Liver (tissue), 9 donors: ENCODE results near the gene COL15A1. TPM values are rescaled to one million over a fixed set of nuclear protein-coding genes. Genes with fewer than 3 reads are reported as not detected.

Source experiments
- DNase-seq: peaks from one replicate; pipeline ENCODE4 v3.0.0-alpha.2; 2017; ENCODE audit warnings: low spot score
- H3K27ac ChIP-seq, 2 donors: one replicate each; pipeline ENCODE4 v1.7.0; 2013; ENCODE audit warnings: inconsistent platforms in 2 of 2, low read length in 2 of 2, control low read depth in 1 of 2, low read depth in 1 of 2, mild to moderate bottlenecking in 1 of 2
- H3K27me3 ChIP-seq, 4 donors: one replicate each; pipeline versions ENCODE4 v1.6.1 to v1.7.0; 2013; ENCODE audit warnings: low read length in 3 of 4, inconsistent platforms in 1 of 4, mild to moderate bottlenecking in 1 of 4, moderate library complexity in 1 of 4; ENCODE audit not compliant: control insufficient read depth in 4 of 4, insufficient read depth in 4 of 4
- H3K36me3 ChIP-seq, 4 donors: one replicate each; pipeline versions ENCODE4 v1.6.1 to v1.7.0; 2013; ENCODE audit warnings: low read length in 3 of 4, mild to moderate bottlenecking in 3 of 4, low read depth in 1 of 4, moderate library complexity in 1 of 4; ENCODE audit not compliant: control insufficient read depth in 4 of 4, insufficient read depth in 3 of 4
- H3K4me1 ChIP-seq, 4 donors: one replicate each; pipeline versions ENCODE4 v1.6.1 to v1.7.0; 2013; ENCODE audit warnings: low read length in 3 of 4, mild to moderate bottlenecking in 3 of 4, moderate library complexity in 1 of 4; ENCODE audit not compliant: control insufficient read depth in 4 of 4, insufficient read depth in 4 of 4
- H3K4me3 ChIP-seq, 3 donors: one replicate each; pipeline versions ENCODE4 v1.6.1 to v1.7.0; 2013; ENCODE audit warnings: low read length in 3 of 3, control low read depth in 1 of 3, low read depth in 1 of 3, mild to moderate bottlenecking in 1 of 3
- H3K9ac ChIP-seq, 2 donors: one replicate each; pipeline ENCODE4 v1.7.0; 2013; ENCODE audit warnings: low read length in 2 of 2, mild to moderate bottlenecking in 2 of 2, moderate library complexity in 2 of 2, control low read depth in 1 of 2, low read depth in 1 of 2
- H3K9me3 ChIP-seq, 4 donors: one replicate each; pipeline versions ENCODE4 v1.6.1 to v1.7.0; 2013; ENCODE audit warnings: low read length in 3 of 4; ENCODE audit not compliant: control insufficient read depth in 4 of 4
- EGR1 ChIP-seq, 2 donors: IDR thresholded peaks; 2 replicates each; pipeline ENCODE4 v1.6.1; 2016 to 2018; ENCODE audit warnings: antibody characterized with exemption in 2 of 2, low read depth in 2 of 2
- FOXA1 ChIP-seq: IDR thresholded peaks from 2 replicates; pipeline ENCODE4 v1.6.1; 2016; ENCODE audit warnings: antibody characterized with exemption
- FOXA2 ChIP-seq: IDR thresholded peaks from 2 replicates; pipeline ENCODE4 v1.6.1; 2016; ENCODE audit warnings: antibody characterized with exemption
- GABPA ChIP-seq, 2 donors: IDR thresholded peaks in 1 of 2; conservative IDR thresholded peaks in 1 of 2; 2 replicates each; pipeline ENCODE4 v1.6.1; 2016; ENCODE audit warnings: antibody characterized with exemption in 2 of 2, mild to moderate bottlenecking in 1 of 2, moderate library complexity in 1 of 2
- HNF4A ChIP-seq, 2 donors: conservative IDR thresholded peaks; 2 replicates each; pipeline ENCODE4 v1.6.1; 2016; ENCODE audit warnings: antibody characterized with exemption in 2 of 2, mild to moderate bottlenecking in 2 of 2
- HNF4G ChIP-seq: IDR thresholded peaks from 2 replicates; pipeline ENCODE4 v1.6.1; 2016; ENCODE audit warnings: antibody characterized with exemption
- JUND ChIP-seq, 2 donors: IDR thresholded peaks; 2 replicates each; pipeline ENCODE4 v1.6.1; 2016; ENCODE audit warnings: antibody characterized with exemption in 2 of 2
- NR2F2 ChIP-seq: IDR thresholded peaks from 2 replicates; pipeline ENCODE4 v1.6.1; 2016; ENCODE audit warnings: antibody characterized with exemption
- RAD21 ChIP-seq, 2 donors: IDR thresholded peaks; 2 replicates each; pipeline ENCODE4 v1.6.1; 2016; ENCODE audit warnings: antibody characterized with exemption in 2 of 2, mild to moderate bottlenecking in 2 of 2
- REST ChIP-seq: IDR thresholded peaks from 2 replicates; pipeline ENCODE4 v1.6.1; 2016; ENCODE audit warnings: antibody characterized with exemption, mild to moderate bottlenecking
- RXRA ChIP-seq, 2 donors: IDR thresholded peaks; 2 replicates each; pipeline ENCODE4 v1.6.1; 2017 to 2018; ENCODE audit warnings: antibody characterized with exemption in 2 of 2, mild to moderate bottlenecking in 1 of 2
- SP1 ChIP-seq: IDR thresholded peaks from 2 replicates; pipeline ENCODE4 v1.6.1; 2018; ENCODE audit warnings: antibody characterized with exemption, mild to moderate bottlenecking
- TAF1 ChIP-seq: conservative IDR thresholded peaks from 2 replicates; pipeline ENCODE4 v1.6.1; 2016; ENCODE audit warnings: antibody characterized with exemption, mild to moderate bottlenecking
- YY1 ChIP-seq: IDR thresholded peaks from 2 replicates; pipeline ENCODE4 v1.6.1; 2016; ENCODE audit warnings: antibody characterized with exemption, mild to moderate bottlenecking
- WGBS: extraction: QIAGEN DNeasy Blood & Tissue Kit; methylation state at CpG from one replicate; pipeline ENCODE4 v1.1.7; 2013; 5-methylcytosine and 5-hydroxymethylcytosine counted together
- polyA plus RNA-seq, 2 donors: library from polyadenylated mRNA; stranded (reverse) in 1 of 2; unstranded in 1 of 2; fragments of 200-250 nt in 1 of 2; fragments of >200 nt in 1 of 2; fragmentation: Nextera tagmentation in 1 of 2; extraction: Ambion mirVana in 1 of 2; gene quantifications; one replicate each; pipeline versions ENCODE4 v1.2.1 to v1.2.3, GENCODE V29; 2013 to 2015
- total RNA-seq, 2 donors: library from RNA; depleted of rRNA; stranded (reverse); fragments of >200 nt; gene quantifications; one replicate each; pipeline ENCODE4 v1.2.3, GENCODE V29; 2014
- TF ChIP-seq, protein P1 (sequence below): IDR thresholded peaks from 2 replicates; pipeline ENCODE4 v1.6.1; 2016; ENCODE audit warnings: antibody characterized with exemption
- TF ChIP-seq, protein P2 (sequence below): IDR thresholded peaks from 2 replicates; pipeline ENCODE4 v1.6.1; 2016; ENCODE audit warnings: antibody characterized with exemption
- TF ChIP-seq, protein P3 (sequence below): IDR thresholded peaks from 2 replicates; pipeline ENCODE4 v1.6.1; 2016; ENCODE audit warnings: antibody characterized with exemption
- TF ChIP-seq, protein P4 (sequence below): fragments of 150-350 bp; IDR thresholded peaks from 2 replicates; pipeline ENCODE4 v1.5.1; 2017; ENCODE audit warnings: improper control_type of control experiment, low read depth, low read length; ENCODE audit not compliant: missing input control
- donor health status: healthy.
- donor health status: healthy.
- donor health status: healthy.
- donor health status: healthy.
- donor health status: healthy.

COL15A1 gene
- total and polyA plus RNA-seq, 4 donors = 0.10 to 0.42 (median 0.24) TPM

GRCh38 chr9:98970532-98971041, 26.9 kb downstream of the COL15A1 start:
- H3K9me3 ChIP-seq = no peaks in the 10 kb centered on the region
- no peak for DNase-seq
- TF ChIP-seq RAD21 (IDR thresholded peaks at IDR 0.05) (no peak), NR2F2 (no peak), HNF4A (conservative IDR thresholded peaks at IDR 0.05) (no peak), EGR1 (IDR thresholded peaks at IDR 0.05; ENCODE audit: low read depth in 2 of 2) (no peak)
- TF ChIP-seq, protein P1, sequence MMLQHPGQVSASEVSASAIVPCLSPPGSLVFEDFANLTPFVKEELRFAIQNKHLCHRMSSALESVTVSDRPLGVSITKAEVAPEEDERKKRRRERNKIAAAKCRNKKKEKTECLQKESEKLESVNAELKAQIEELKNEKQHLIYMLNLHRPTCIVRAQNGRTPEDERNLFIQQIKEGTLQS = no peak
- TF ChIP-seq, protein P2, sequence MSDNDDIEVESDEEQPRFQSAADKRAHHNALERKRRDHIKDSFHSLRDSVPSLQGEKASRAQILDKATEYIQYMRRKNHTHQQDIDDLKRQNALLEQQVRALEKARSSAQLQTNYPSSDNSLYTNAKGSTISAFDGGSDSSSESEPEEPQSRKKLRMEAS = no peak
- H3K27me3 ChIP-seq = no peaks in the 10 kb centered on the region
- 93% methylated on average over 7 of the region's 7 CpGs for WGBS
- peaks cover 0 to 8% (median 4%) of the 10 kb centered on the region in 4 donors for H3K4me1 ChIP-seq
- no peaks in the 10 kb centered on the region for H3K36me3 ChIP-seq
- no peak overlapping the region for H3K9ac ChIP-seq
- H3K27ac ChIP-seq = no peak overlapping the region
- H3K4me3 ChIP-seq = no peak overlapping the region

DNA sequence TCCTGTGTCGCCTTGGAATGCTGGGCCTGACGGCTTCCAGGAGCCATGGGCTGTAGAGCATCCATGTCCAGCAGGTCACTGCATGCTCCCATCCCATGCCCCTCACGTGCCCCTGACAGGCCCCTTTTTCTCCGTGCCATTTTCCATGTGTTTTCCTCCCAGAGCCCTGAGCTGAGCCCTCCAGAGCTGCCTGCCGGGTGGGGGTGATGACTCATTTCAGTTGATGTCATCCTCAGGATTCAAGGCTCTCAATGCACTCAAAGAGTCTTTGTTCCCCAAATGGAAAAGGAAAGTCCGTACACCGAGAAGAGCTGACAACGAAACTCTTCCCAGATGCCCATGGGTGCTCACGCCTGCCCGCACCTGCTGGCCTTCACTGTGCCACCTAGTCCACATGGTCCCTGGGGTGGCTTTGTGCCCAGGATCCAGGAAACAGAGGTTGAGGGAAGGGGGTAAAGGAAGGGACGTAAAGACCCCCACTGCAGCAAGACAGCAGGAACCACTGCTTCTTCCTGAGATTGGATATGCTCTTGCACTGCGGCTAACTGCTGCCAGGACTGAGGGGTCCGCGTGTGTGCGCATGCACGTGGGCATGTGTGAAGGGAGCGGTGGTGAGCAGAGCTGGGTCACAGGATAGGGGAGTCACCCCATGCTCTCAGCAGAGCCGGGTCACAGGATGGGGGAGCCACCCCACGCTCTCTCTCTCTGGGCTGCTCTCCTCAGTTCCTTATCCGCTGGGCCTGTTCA, 27.6 kb downstream of the COL15A1 start:
- Histone ChIP-seq H3K27ac (no peak overlapping the region), H3K9ac (no peak overlapping the region), H3K27me3 (no peaks in the 10 kb centered on the region), H3K9me3 (no peaks in the 10 kb centered on the region), H3K4me1 (peaks cover 0 to 8% (median 4%) of the 10 kb centered on the region in 4 donors), H3K36me3 (no peaks in the 10 kb centered on the region), H3K4me3 (no peak overlapping the region)
- no peak for DNase-seq
- no peak for TF ChIP-seq TAF1
- no peak for TF ChIP-seq EGR1 (IDR thresholded peaks at IDR 0.05; ENCODE audit: low read depth in 2 of 2)
- no peak for TF ChIP-seq RXRA (IDR thresholded peaks at IDR 0.05)
- no peak for TF ChIP-seq RAD21 (IDR thresholded peaks at IDR 0.05)
- TF ChIP-seq SP1 = no peak
- TF ChIP-seq, protein P2 = no peak
- TF ChIP-seq, protein P1 = no peak
- TF ChIP-seq JUND (IDR thresholded peaks at IDR 0.05) = no peak
- TF ChIP-seq HNF4A (conservative IDR thresholded peaks at IDR 0.05) = no peak
- no peak for TF ChIP-seq FOXA2
- no peak for TF ChIP-seq YY1
- no peak for TF ChIP-seq NR2F2
- TF ChIP-seq, protein P3, sequence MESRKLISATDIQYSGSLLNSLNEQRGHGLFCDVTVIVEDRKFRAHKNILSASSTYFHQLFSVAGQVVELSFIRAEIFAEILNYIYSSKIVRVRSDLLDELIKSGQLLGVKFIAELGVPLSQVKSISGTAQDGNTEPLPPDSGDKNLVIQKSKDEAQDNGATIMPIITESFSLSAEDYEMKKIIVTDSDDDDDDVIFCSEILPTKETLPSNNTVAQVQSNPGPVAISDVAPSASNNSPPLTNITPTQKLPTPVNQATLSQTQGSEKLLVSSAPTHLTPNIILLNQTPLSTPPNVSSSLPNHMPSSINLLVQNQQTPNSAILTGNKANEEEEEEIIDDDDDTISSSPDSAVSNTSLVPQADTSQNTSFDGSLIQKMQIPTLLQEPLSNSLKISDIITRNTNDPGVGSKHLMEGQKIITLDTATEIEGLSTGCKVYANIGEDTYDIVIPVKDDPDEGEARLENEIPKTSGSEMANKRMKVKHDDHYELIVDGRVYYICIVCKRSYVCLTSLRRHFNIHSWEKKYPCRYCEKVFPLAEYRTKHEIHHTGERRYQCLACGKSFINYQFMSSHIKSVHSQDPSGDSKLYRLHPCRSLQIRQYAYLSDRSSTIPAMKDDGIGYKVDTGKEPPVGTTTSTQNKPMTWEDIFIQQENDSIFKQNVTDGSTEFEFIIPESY = no peak
- TF ChIP-seq GABPA (IDR thresholded peaks at IDR 0.05 in 1 of 2, conservative IDR thresholded peaks at IDR 0.05 in 1 of 2) = no peak
- no peak for TF ChIP-seq FOXA1
- TF ChIP-seq REST = no peak
- TF ChIP-seq, protein P4, sequence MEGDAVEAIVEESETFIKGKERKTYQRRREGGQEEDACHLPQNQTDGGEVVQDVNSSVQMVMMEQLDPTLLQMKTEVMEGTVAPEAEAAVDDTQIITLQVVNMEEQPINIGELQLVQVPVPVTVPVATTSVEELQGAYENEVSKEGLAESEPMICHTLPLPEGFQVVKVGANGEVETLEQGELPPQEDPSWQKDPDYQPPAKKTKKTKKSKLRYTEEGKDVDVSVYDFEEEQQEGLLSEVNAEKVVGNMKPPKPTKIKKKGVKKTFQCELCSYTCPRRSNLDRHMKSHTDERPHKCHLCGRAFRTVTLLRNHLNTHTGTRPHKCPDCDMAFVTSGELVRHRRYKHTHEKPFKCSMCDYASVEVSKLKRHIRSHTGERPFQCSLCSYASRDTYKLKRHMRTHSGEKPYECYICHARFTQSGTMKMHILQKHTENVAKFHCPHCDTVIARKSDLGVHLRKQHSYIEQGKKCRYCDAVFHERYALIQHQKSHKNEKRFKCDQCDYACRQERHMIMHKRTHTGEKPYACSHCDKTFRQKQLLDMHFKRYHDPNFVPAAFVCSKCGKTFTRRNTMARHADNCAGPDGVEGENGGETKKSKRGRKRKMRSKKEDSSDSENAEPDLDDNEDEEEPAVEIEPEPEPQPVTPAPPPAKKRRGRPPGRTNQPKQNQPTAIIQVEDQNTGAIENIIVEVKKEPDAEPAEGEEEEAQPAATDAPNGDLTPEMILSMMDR = no peak
- TF ChIP-seq HNF4G = no peak
- 90% methylated on average over 20 of the region's 20 CpGs for WGBS
